ENCODE measurements around the gene SIX6.
A peak's percentile ranks its signal among the peaks of the same experiment; 100 is the strongest.

The SIX6 gene

GRCh38 chr14:60514741-60515491 lies 6.0 kb downstream of the SIX6 start:
- DNase-seq = no peak

DNA sequence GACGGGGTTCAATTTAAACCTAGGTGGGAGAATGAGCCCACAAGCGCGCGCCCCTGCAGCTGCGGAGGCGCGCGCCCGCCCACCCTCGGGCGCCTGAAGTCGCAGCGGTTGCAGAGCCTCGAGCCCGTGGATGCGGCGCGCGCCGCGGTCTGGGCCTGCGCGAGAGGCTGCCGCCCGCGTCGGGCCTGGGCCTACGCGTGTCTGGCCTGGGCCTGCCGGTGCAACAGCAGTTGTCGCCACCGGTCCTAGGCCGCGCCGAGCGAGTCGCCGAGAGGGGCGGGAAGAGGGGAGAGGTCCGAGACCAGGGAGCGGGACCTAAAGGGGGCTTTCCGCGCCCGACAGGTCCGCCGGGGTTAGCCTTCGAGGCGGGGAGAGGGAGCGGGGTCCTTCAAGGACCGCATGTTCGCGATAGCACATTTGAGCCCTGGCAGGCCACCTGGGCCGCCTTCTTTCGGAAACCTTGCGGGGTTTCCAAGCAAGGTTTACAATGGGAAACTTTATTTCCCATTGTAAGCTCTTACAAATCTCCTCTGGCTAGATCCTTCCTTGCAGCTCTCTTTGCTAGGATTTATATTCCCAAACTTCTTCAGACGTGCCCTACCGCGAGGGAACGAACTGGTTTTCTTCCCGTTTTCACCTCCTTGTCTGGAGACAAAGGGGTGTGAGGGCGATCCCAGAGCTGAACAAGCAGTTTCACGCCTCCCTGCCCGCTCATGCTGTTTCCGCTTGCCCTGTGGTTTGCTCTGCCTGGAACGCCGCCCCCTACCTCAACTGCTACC lies 6.8 kb downstream of the SIX6 start:
- no peak for DNase-seq

DNA sequence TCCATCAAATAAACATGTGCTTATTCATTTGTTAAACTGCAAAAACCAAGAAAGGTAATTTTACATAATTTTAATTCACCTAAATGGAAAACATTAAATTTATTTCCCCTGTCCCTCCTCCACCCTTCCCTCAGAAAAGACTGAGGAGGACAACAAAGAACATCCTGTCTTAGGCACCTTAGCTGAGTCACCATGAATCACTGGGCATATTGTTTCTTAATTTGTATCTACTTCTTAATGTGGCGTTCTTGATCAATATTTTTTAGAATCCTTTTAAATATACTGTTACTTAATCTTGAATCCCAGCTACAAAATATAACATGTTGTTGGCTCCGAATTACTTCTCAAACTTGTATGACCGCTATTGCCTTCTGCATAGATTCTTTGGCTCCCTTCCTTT lies 23.5 kb downstream of the SIX6 start:
- no peak for DNase-seq

GRCh38 chr14:60537663-60538062 lies 28.7 kb downstream of the SIX6 start:
- no peak for DNase-seq

DNA sequence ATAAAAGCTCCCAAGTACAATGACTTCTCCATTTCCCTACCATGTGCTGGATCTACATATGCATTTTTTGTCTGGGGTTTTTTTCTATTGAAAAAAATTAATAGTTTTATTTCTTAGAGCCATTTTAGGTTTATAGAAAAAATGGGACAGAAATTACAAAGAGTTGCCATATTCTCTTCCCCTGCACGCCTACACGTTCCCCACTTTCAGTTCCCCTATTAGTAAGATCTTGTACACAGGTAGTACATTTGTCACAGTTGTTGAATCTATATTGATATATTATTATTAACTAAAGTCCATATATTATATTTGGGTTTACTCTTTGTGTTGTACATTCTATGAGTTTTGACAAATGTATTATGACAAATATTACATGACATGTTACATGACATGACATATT lies 35.7 kb downstream of the SIX6 start:
- no peak for DNase-seq

GRCh38 chr14:60553808-60554207 lies 44.9 kb downstream of the SIX6 start:
- DNase-seq = no peak

GRCh38 chr14:60561845-60562746 lies 53.1 kb downstream of the SIX6 start:
- DNase-seq = peak; percentile 35 to 48

All from AML-193 (cell line).